Naive thymus-derived CD4-positive, alpha-beta T cell (primary cell): ENCODE data around the gene SSBP3. TPM values are rescaled to one million over a fixed set of nuclear protein-coding genes. Genes with fewer than 3 reads are reported as not detected.

ENCODE experiments used
- ATAC-seq: fragments of 150-1000 bp; cut with Tn5 transposase; 2 replicates; pipeline ENCODE4 v1.10.0; 2021; ENCODE audit warnings: mild to moderate bottlenecking, moderate library complexity
- CTCF ChIA-PET: fragments of 350-600 bp; sonication (Branson Sonifier 250); formaldehyde crosslinking; loops from one replicate; lab custom pipeline; 2021; ENCODE audit warnings: antibody characterized with exemption; lab: Charles Lee
- POLR2A ChIA-PET: fragments of 350-600 bp; sonication (Branson Sonifier 250); formaldehyde crosslinking; loops from one replicate; lab custom pipeline; 2021; ENCODE audit warnings: antibody characterized with exemption, inconsistent platforms; lab: Charles Lee
- DNase-seq, 9 donors: peaks; one replicate each; pipeline versions ENCODE4 v3.0.0 to v3.0.0-alpha.2; 2020 to 2022; ENCODE audit warnings: mixed read lengths in 1 of 9
- H3K27ac ChIP-seq: one replicate; pipeline ENCODE4 v1.7.0; 2013; ENCODE audit warnings: mild to moderate bottlenecking, low read depth, low read length, moderate library complexity
- H3K27me3 ChIP-seq, 2 donors: one replicate each; pipeline ENCODE4 v1.7.0; 2013; ENCODE audit warnings: low read length in 2 of 2, mild to moderate bottlenecking in 2 of 2, moderate library complexity in 2 of 2; ENCODE audit not compliant: control insufficient read depth in 2 of 2, insufficient read depth in 2 of 2
- H3K36me3 ChIP-seq, 3 experiments: 1 replicate in 2 of 3; 2 replicates in 1 of 3; pipeline ENCODE4 v1.7.0; 2013; ENCODE audit warnings: low read length in 3 of 3, mild to moderate bottlenecking in 3 of 3, moderate library complexity in 1 of 3; ENCODE audit not compliant: insufficient read depth in 3 of 3, control insufficient read depth in 2 of 3
- H3K4me1 ChIP-seq, 2 donors: one replicate each; pipeline ENCODE4 v1.7.0; 2013; ENCODE audit warnings: low read length in 2 of 2, mild to moderate bottlenecking in 2 of 2, moderate library complexity in 1 of 2; ENCODE audit not compliant: control insufficient read depth in 2 of 2, insufficient read depth in 2 of 2
- H3K4me3 ChIP-seq: 2 replicates; pipeline ENCODE4 v1.7.0; 2013; ENCODE audit warnings: mild to moderate bottlenecking, low read length
- H3K9me3 ChIP-seq, 3 experiments: 1 replicate in 2 of 3; 2 replicates in 1 of 3; pipeline ENCODE4 v1.7.0; 2013; ENCODE audit warnings: low read length in 3 of 3; ENCODE audit not compliant: control insufficient read depth in 2 of 3
- H3K27ac Mint-ChIP-seq, 9 donors: one replicate each; pipeline ENCODE4 v1.8.0; 2020 to 2022; ENCODE audit warnings: mixed read lengths in 9 of 9, mild to moderate bottlenecking in 8 of 9, moderate library complexity in 5 of 9, inconsistent platforms in 2 of 9
- H3K27me3 Mint-ChIP-seq, 5 donors: one replicate each; pipeline ENCODE4 v1.8.0; 2021 to 2022; ENCODE audit warnings: mixed read lengths in 5 of 5, mild to moderate bottlenecking in 1 of 5
- H3K36me3 Mint-ChIP-seq, 5 donors: one replicate each; pipeline ENCODE4 v1.8.0; 2020 to 2022; ENCODE audit warnings: mixed read lengths in 5 of 5, mild to moderate bottlenecking in 3 of 5, inconsistent platforms in 1 of 5
- H3K4me1 Mint-ChIP-seq, 7 donors: one replicate each; pipeline ENCODE4 v1.8.0; 2020 to 2022; ENCODE audit warnings: mixed read lengths in 7 of 7, mild to moderate bottlenecking in 3 of 7, inconsistent platforms in 1 of 7
- H3K4me3 Mint-ChIP-seq, 10 donors: one replicate each; pipeline ENCODE4 v1.8.0; 2020 to 2022; ENCODE audit warnings: mild to moderate bottlenecking in 10 of 10, mixed read lengths in 10 of 10, moderate library complexity in 6 of 10, inconsistent platforms in 2 of 10
- H3K9me3 Mint-ChIP-seq, 11 donors: one replicate each; pipeline ENCODE4 v1.8.0; 2020 to 2022; ENCODE audit warnings: mixed read lengths in 11 of 11, mild to moderate bottlenecking in 4 of 11, inconsistent platforms in 1 of 11, moderate library complexity in 1 of 11
- intact Hi-C, 2 donors: fragments of 100-400 bp; cut with micrococcal nuclease; formaldehyde crosslinking; loops; one replicate each; pipeline ENCODE4 v1.15.1; 2023
- polyA plus RNA-seq, 2 donors: library from polyadenylated mRNA; unstranded; fragments of 300-500 nt; fragmentation: Illumina TruSeq; gene quantifications; one replicate each; pipeline ENCODE4 v1.2.3, GENCODE V29; 2021
- total RNA-seq, 6 experiments: library from RNA in 5 of 6; stranded (reverse) in 5 of 6; gene quantifications; 1 replicate in 5 of 6; 2 replicates in 1 of 6; pipeline ENCODE4 v1.2.3 and lab custom pipeline; 2021 to 2026

Gene SSBP3
- total and polyA plus RNA-seq, 7 experiments from 2014 or later = 19.4 to 124 (median 80.5) TPM

DNA sequence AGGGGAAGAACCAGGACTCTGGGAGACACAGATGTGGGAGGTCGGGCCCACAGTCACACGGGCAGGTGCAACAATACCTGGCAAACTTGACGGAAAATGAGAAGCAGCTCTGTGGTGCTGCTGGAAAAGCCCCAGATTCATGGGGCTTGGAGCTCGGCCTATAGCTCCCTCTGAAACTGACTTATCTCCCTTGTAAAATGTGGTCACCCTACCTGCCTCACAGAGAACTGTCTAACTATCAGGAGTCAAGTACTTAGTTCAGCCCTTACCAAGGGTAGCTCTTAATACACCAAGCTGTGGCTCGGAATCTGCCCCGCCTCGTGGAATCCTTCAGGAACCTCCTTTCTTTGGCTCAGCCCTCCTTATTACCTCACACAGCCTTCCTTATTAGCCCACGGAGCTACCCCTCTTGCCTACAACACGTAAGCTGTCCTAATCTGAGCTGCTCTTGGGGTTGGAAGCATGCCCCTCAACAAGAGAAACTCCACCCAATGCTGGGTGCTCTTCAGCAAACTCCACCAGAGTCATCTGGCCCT is 137.4 kb downstream of the SSBP3 start:
- H3K4me3 Mint-ChIP-seq = no peak overlapping the region
- H3K4me1 Mint-ChIP-seq = peaks cover 29 to 65% (median 45%) of the 10 kb centered on the region in 7 donors
- H3K27ac Mint-ChIP-seq = peak overlapping the region in 4 of 9 donors; percentile 10 to 47 (median 33)
- peaks cover 0 to 5% (median 0%) of the 10 kb centered on the region in 5 donors for H3K36me3 Mint-ChIP-seq
- intact Hi-C loops = no loop called here
- no peak for DNase-seq
- no peaks in the 10 kb centered on the region for H3K9me3 Mint-ChIP-seq
- Histone ChIP-seq H3K27me3 (no peaks in the 10 kb centered on the region), H3K4me1 (peaks cover 0 to 5% of the 10 kb centered on the region in 2 donors), H3K27ac (no peak overlapping the region), H3K4me3 (no peak overlapping the region), H3K36me3 (peaks cover 0 to 8% (median 0%) of the 10 kb centered on the region in 3 experiments), H3K9me3 (no peaks in the 10 kb centered on the region)
- no peak for ATAC-seq
- CTCF ChIA-PET = interaction anchor here (0.6 to 1.7 kb wide), 3 partner anchors 15 to 295 kb away, joined by 3 to 6 read pairs (median 3); no protein-coding TSS in a partner anchor
- POLR2A ChIA-PET = no interaction called here
- no peaks in the 10 kb centered on the region for H3K27me3 Mint-ChIP-seq

DNA sequence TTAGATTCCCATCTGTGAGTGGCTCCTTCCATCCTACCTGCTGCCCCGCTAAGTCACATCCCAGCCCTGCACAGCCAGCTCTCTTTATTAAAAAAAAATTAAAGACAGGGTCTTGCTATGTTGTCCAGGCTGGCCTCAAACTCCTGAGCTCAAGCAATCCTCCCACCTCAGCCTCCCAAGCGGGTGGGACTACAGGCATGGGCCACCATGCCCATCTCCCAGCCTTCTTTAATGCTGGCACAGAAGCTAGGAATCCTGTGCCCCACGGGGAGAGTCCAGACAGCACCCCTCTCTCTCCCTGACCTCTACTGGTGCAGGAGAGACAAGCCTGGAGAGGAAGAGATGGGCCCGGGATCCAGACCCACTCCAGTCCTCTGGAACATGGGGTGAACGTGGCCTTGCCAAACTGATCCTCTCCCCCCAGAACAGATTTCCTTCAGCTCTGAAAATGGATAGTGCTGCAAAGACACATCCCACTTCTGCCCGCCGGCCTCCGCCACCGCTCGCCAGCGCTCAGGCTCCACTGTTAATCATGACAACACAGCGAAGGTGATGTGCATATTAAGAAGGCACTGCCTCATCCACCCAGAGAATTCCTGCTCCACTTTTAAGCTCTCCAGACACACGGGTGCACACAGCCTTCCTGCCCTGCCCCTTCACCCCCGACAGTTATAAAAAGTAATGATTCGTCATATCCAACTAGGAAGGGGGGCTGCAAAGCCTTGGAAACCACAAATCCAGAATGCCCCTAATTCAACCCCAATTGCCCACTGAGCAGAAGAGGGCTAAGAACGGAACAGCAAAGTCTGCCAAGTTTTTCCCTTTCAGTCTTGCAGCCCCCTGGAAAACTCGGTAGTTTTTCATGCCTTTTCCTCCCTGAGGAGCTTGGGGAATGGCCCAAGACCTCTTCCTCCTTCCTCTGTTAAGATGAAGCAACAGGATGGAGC is 138.1 kb downstream of the SSBP3 start:
- no peaks in the 10 kb centered on the region for H3K9me3 Mint-ChIP-seq
- ChIA-PET CTCF (interaction anchor here (0.6 to 1.7 kb wide), 3 partner anchors 16 to 295 kb away, joined by 3 to 6 read pairs (median 3); no protein-coding TSS in a partner anchor), POLR2A (no interaction called here)
- H3K9me3 ChIP-seq = no peaks in the 10 kb centered on the region
- peaks cover 0 to 8% (median 0%) of the 10 kb centered on the region in 3 experiments for H3K36me3 ChIP-seq
- intact Hi-C loops = no loop called here
- H3K36me3 Mint-ChIP-seq = peaks cover 0 to 5% (median 0%) of the 10 kb centered on the region in 5 donors
- no peaks in the 10 kb centered on the region for H3K27me3 Mint-ChIP-seq
- no peak overlapping the region for H3K4me3 ChIP-seq
- H3K4me3 Mint-ChIP-seq = no peak overlapping the region
- DNase-seq (no peak), ATAC-seq (no peak)
- H3K27ac ChIP-seq = no peak overlapping the region
- H3K4me1 Mint-ChIP-seq = peaks cover 32 to 66% (median 41%) of the 10 kb centered on the region in 7 donors
- H3K27ac Mint-ChIP-seq = peak overlapping the region in 1 of 9 donors; percentile 28
- H3K4me1 ChIP-seq = no peaks in the 10 kb centered on the region
- no peaks in the 10 kb centered on the region for H3K27me3 ChIP-seq

DNA sequence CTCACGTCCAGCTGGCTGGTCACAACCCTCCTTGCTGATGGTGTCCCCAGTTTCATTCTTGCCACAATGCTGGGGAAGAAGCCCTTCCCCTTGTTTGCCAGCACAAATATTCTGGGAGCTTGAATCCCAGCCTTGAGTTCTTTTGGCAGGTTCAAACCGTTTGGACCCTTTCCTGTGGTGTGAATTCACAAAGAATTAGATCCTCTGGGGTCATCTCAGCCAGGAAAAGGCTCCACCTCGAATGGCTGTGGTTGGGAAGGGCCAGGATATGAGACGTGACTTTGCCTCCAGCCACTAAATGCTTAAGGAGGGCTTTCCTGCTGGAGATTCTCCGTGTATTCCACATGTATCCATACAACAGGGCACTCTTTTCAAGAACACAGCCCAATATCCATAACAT is 139.3 kb downstream of the SSBP3 start:
- peak overlapping the region in 2 of 9 donors; percentile 3 to 60 for H3K27ac Mint-ChIP-seq
- H3K9me3 Mint-ChIP-seq = no peaks in the 10 kb centered on the region
- POLR2A ChIA-PET = no interaction called here
- Histone ChIP-seq H3K4me1 (no peaks in the 10 kb centered on the region), H3K4me3 (no peak overlapping the region), H3K27me3 (no peaks in the 10 kb centered on the region), H3K9me3 (no peaks in the 10 kb centered on the region), H3K27ac (no peak overlapping the region), H3K36me3 (peaks cover 0 to 8% (median 0%) of the 10 kb centered on the region in 3 experiments)
- CTCF ChIA-PET = interaction anchor here (0.7 kb wide), 1 partner anchor 26 kb away, joined by 3 read pairs; no protein-coding TSS in a partner anchor
- intact Hi-C loops = no loop called here
- H3K27me3 Mint-ChIP-seq = no peaks in the 10 kb centered on the region
- peaks cover 33 to 56% (median 40%) of the 10 kb centered on the region in 7 donors for H3K4me1 Mint-ChIP-seq
- DNase-seq = no peak
- H3K36me3 Mint-ChIP-seq = peaks cover 0 to 5% (median 0%) of the 10 kb centered on the region in 5 donors
- no peak overlapping the region for H3K4me3 Mint-ChIP-seq
- ATAC-seq = no peak

DNA sequence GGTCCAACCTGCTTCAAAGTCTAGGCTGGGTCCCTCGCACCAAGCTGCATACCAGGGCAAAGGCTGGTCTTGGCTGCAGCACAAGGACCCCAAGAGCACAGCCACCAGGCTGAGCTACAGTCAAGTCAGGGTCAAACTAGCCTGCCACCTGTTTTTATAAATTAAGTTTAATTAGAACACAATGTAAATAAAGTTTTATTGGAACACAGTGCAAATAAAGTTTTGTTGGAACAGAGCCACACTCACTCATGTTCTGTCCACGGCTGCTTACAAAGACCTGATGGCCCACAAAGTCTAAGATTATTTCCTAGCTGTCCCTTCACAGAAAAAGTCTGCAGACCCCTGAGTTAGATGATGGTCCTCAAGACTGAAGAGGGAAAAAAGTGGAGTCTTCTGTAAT is 140.0 kb downstream of the SSBP3 start:
- no peak for ATAC-seq
- Mint-ChIP-seq H3K4me3 (no peak overlapping the region), H3K36me3 (peaks cover 0 to 8% (median 0%) of the 10 kb centered on the region in 5 donors), H3K9me3 (no peaks in the 10 kb centered on the region), H3K4me1 (peaks cover 31 to 54% (median 40%) of the 10 kb centered on the region in 7 donors), H3K27ac (peak overlapping the region in 1 of 9 donors; percentile 12), H3K27me3 (no peaks in the 10 kb centered on the region)
- Histone ChIP-seq H3K9me3 (no peaks in the 10 kb centered on the region), H3K4me3 (no peak overlapping the region), H3K4me1 (no peaks in the 10 kb centered on the region), H3K36me3 (peaks cover 0 to 8% (median 0%) of the 10 kb centered on the region in 3 experiments), H3K27ac (no peak overlapping the region), H3K27me3 (no peaks in the 10 kb centered on the region)
- ChIA-PET CTCF (no interaction called here), POLR2A (no interaction called here)
- intact Hi-C loops = no loop called here
- no peak for DNase-seq

DNA sequence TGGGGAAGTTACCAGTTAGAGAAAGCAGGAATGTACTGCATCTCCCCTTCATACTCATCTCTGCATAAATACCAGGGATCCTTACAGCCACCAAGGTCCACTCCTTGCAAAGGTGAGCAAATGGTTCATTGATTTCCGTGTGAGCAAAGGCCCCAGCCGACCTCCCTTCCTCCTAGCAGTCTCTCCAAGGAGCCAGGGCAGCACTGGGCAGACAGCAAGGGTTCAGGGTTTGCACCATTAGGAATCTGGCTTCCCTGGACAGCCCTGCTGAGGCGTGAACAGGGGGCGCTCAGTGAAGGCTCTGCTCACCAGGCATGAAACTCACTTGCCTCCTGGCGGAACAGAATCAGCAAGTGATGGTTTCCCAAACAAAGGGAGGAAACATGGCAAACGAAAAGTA is 140.5 kb downstream of the SSBP3 start:
- intact Hi-C loops = no loop called here
- no peak overlapping the region for H3K4me3 ChIP-seq
- H3K27me3 ChIP-seq = no peaks in the 10 kb centered on the region
- H3K9me3 ChIP-seq = no peaks in the 10 kb centered on the region
- no peaks in the 10 kb centered on the region for H3K4me1 ChIP-seq
- DNase-seq (no peak), ATAC-seq (no peak)
- H3K27me3 Mint-ChIP-seq = no peaks in the 10 kb centered on the region
- peaks cover 0 to 8% (median 3%) of the 10 kb centered on the region in 3 experiments for H3K36me3 ChIP-seq
- peaks cover 31 to 54% (median 41%) of the 10 kb centered on the region in 7 donors for H3K4me1 Mint-ChIP-seq
- H3K9me3 Mint-ChIP-seq = no peaks in the 10 kb centered on the region
- peak overlapping the region in 1 of 9 donors; percentile 12 for H3K27ac Mint-ChIP-seq
- H3K27ac ChIP-seq = no peak overlapping the region
- no peak overlapping the region for H3K4me3 Mint-ChIP-seq
- CTCF ChIA-PET = interaction anchor here (0.5 kb wide), 1 partner anchor 303 kb away, joined by 3 read pairs; no protein-coding TSS in a partner anchor
- peaks cover 0 to 8% (median 0%) of the 10 kb centered on the region in 5 donors for H3K36me3 Mint-ChIP-seq
- POLR2A ChIA-PET = no interaction called here

DNA sequence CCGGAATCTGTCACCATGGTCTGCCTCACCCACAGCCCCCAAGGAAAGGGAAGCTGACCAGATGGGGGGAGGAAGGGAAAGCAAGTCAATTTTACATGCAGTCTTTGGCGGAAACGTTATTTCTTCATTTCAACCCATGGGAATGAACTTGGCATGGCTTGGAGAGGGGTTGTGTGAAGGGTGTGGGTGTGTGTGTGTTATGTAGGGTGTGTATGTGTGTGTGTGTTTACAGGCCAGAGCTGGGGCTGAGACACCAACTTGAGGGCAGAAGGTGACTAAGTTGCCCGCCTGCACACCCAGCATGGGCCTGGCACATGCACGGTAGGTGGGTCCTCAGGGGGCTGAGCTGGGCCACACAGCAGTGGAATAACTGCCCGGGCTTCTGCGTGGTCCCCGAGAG is 141.1 kb downstream of the SSBP3 start:
- Histone ChIP-seq H3K4me1 (no peaks in the 10 kb centered on the region), H3K36me3 (peaks cover 0 to 8% (median 4%) of the 10 kb centered on the region in 3 experiments), H3K9me3 (no peaks in the 10 kb centered on the region), H3K27ac (no peak overlapping the region), H3K4me3 (no peak overlapping the region), H3K27me3 (no peaks in the 10 kb centered on the region)
- no peaks in the 10 kb centered on the region for H3K9me3 Mint-ChIP-seq
- peaks cover 32 to 49% (median 36%) of the 10 kb centered on the region in 7 donors for H3K4me1 Mint-ChIP-seq
- peaks cover 0 to 8% (median 0%) of the 10 kb centered on the region in 5 donors for H3K36me3 Mint-ChIP-seq
- POLR2A ChIA-PET = interaction anchor here (0.6 to 0.9 kb wide), 2 partner anchors 46 to 224 kb away, joined by 3 read pairs; no protein-coding TSS in a partner anchor
- CTCF ChIA-PET = interaction anchor here (0.5 kb wide), 1 partner anchor 304 kb away, joined by 3 read pairs; no protein-coding TSS in a partner anchor
- peak overlapping the region in 5 of 9 donors; percentile 6 to 75 (median 32) for H3K27ac Mint-ChIP-seq
- no peak overlapping the region for H3K4me3 Mint-ChIP-seq
- intact Hi-C loops = no loop called here
- ATAC-seq = no peak
- no peak for DNase-seq
- H3K27me3 Mint-ChIP-seq = no peaks in the 10 kb centered on the region
